GM21723 (cell line): ENCODE results near the gene ATOH8.

Experiments
- ATAC-seq: cut with Tn5 transposase; IDR thresholded peaks from one replicate; pipeline ENCODE4 v1.9.1; 2021; ENCODE audit warnings: mild to moderate bottlenecking, moderate library complexity; ENCODE audit not compliant: unreplicated experiment

Gene ATOH8

DNA sequence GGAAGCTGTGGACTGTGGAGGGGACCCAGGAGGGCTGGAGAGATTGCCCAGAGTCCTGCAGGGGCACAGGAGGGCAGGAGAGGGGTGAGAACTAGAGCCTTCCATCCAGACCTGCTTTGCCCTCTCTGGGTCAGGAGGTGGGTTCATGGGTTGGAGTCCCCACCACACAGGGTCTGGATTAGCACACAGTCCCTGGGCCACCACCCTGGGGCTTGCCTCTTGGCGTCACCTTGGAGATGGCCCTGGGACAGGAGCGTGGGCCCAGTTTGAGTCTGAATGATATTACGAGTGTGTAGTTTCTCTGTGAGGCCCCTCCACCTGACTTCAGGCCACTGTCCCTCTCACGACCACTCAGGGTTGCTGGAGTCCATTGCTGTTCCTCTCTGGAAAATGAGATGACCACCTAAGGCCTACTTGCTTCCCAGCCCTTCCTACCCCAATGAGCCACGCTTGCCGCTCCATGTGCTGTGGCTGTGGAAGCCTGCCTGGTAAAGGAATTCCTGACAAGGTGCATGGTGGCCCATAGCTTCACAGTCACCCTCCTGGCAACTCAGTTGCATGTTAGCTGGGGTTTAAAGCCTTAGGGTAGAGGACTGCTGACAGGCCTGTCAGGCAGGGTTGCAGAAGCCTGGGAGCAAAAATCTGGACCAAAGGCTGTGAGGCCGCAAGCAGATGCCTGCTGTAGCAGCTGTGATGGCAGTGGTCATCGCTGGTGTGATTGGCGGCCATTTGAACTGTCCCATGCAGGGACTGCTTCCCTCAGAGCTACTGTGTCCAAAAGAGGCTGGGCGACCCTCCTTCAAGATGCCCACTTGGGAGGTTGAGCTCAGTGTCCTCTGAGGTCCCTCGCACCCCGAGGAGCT, 14.2 kb downstream of the ATOH8 start:
- no peak for ATAC-seq

DNA sequence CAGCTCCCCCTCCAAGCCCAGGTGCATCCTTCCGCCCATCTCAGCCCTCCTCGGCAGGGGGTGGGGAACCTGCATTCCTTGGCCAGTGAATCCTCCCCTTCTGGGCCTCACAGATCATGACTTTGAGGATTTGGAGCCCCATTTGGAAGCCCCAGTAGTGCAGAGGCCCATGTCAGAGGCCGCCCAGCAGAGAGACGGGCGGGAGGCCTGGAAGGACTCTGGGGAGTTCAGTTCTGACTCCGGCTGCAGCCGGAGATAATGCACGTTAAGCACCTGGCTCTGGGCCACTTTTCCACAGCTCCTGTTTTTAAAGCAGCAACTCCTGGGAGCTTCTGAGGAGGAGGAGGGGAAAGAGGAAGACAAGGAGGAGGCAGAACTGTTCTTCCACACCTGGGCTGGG, 14.9 kb downstream of the ATOH8 start:
- no peak for ATAC-seq

DNA sequence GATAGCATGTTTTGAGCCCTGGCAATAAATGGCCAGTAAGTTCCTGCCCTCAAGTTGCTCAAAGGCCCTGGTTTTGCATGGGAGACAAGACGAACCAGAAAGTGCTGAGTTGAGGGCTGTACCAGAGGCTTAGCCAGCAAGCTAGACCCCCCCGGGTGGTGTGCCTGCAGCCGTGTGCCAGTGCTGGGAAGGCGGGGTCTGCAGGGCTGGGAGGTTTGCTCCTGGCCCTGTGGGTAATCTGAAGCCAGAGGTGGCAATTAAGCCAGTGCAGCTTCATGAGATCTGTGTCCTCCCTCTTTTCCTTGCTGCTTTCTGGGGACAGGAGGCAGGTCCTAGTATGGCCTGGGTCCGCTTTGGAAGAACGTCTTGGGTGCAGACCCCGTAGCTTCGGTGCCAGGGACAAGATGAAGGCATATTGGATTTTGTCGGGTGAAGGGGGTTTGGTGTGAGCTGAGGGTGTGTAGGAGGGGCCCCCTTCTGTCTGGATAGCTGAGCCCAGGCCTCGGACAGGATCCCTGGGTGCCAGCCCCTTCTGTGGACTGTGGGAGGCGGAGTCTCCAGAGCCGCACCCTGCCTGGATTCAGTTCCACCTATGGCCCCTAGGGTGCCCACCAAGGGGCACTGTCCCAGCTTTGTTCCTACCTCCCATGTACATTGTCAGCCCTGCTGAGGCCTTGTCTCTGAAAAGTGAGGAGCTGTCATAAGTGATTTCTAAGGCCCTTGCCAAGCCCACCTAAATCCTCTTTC, 15.6 kb downstream of the ATOH8 start:
- no peak for ATAC-seq

DNA sequence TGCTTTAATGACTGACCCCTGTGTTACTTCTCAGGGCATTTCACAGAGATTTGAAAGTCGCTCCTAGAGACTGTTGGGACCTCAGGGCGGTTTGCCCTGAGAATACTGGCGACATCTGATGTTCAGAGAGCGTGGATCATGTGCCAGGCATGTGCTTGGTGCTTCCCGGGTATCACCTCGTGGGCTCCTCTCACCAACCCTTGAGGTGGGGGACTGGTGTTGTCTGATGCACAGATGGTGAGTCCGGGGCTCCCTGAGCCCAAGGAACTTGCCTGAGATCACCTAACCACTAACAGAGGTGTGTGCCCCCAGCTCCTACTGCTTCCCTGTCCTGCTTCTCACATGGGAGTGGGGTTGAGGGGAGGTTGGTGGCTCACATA, 16.2 kb downstream of the ATOH8 start:
- ATAC-seq: no peak

DNA sequence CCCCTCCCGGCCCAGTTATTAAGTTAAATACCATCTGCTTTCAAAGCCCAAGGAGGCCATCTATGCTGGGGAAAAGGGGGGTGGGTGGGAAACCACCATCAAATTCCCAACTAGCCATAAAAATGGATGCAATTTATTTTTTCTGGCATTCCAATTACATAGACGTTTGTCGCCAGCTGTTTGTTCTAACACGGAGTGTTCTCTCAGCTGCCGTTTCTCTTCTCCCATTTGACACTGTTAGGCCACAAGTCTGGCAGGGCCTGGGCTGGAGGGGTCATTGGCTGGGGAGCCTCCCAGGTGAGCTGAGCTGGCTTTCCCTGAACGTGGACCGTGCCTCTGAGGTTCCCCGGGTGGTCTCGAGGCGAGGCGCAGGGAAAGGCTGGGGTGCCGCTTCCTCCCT, 16.6 kb downstream of the ATOH8 start:
- ATAC-seq: no peak

DNA sequence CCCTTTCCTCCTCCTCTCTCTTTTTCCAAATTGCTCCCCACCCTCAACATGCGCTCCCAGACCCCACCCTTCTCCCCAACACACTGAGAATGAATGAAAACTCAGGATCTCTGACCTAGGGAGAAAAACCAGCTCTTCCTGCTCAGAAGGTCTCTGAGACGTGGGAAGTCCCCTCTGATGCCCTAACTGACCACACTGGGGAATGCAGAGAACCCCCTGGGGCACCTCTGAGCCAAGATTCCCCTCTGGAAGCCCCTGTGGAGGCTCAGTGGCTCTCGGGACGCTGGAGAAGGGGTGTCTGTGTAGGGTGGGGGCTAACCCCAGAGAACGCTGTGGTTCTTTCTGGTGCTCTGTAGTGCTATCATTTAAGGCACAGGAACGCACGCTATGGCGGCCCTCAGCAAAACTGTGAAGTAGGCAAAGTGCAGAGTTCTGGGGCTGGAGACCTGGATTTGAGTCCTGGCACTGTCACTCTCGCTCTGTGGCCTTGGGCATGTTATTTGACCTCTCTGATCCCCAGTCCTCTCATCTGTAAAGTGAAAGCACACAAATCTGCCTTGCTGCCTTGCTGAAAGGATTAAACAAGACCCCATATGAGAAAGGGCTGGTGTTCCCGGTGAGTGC, 17.1 kb downstream of the ATOH8 start:
- no peak for ATAC-seq

DNA sequence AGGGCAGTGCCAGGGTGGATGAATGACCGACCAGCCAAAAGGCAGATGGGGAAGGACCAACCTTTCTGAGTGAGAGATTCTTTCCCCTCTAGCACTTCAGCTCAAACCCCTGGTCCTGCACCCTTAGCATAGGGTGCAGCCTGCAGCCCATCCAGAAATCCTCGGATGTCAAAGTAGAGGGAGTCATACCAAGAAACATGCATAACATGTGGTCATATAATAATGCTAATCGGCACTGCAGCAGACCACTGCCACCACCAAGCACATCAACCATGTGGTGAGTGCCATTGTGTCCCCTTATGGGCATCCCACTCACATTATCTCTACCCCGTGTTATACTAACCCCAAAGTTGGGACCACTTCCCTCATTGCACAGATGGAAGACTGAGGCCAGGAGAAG, 17.7 kb downstream of the ATOH8 start:
- no peak for ATAC-seq

DNA sequence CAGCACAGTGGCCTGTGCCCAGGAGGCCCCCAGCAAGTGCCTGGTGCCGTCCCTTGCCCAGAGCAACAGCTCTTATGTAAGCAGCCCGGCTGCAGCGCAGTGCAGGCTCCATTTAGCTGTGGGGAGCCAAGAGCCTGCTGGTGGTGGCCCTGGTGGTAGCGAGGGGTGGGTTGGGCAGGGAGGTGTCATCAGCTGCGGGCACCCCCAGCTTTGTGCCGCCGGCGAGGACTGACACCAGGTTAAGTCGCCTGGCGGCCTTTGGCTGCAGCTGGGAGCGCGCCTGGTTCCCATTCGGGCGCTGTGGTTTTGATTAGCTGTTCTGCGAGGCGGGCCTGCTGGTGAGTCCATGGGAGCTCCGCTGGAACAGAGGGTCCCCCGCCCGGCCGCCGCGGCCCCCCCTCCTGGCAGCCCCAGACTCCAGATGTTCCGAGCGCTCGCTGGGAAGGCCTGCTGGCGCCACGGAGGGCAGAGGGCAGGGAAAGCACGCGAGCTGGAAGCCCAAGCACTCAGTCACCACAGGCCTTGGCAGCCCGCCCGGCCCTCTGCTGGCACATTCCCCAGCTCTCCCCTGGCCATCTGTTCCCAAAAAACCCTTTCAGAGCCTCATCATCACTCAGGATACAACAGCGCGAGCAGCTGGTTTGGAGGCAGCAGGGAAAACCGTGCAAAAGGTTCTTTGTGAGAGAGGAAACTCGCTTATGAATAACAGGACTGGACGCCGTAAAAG, 18.4 kb downstream of the ATOH8 start:
- no peak for ATAC-seq

DNA sequence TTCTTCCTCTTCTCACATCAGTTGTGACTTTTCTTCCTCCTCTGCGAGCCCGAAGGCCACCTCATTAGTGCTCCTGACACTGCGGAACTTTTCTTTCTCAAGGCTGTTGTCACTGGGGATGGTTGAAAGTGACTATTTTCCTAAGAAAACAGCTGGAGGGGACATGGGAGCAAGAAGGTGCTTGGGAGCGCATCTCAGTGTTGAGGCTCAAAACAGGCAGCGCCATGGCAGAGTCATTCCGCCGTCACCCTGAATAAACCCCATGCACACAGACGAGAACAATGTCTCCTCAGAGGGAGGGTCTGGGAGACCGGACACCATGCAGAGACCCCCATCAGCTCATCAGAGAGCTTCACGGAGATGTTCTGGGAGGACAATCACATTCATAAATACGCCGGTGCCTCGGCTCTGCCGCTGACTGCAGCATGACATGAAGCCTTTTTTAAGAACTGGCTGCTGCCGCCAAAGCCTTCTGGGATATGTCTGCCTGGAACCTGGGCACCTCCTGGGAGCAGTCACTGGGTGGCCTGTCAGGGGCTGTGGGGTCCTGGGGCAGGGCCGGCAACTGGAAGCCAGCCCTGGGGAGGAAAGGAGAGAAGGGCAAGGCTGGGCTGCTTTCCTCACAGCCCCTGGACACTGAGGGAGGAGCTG, 19.2 kb downstream of the ATOH8 start:
- no peak for ATAC-seq

DNA sequence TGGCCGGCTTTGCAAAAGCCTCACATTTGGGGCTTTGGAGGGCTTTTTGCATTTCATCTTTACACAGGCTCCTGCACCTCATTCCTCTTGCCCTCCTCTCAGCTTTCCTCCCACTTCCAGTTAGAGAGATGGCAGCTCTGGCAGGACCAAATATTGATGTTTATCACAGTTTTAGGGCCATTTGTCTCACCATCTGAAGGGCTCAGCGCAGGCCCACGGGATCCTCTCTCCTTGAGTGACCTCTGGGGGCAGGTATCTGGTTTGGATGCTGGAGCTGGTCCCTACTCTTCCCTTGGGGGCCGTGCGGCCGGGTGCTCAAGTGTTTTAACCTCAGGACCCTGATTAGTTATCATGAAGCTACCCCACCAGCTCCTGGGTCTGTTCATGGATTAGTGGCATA, 19.9 kb downstream of the ATOH8 start:
- ATAC-seq: no peak

DNA sequence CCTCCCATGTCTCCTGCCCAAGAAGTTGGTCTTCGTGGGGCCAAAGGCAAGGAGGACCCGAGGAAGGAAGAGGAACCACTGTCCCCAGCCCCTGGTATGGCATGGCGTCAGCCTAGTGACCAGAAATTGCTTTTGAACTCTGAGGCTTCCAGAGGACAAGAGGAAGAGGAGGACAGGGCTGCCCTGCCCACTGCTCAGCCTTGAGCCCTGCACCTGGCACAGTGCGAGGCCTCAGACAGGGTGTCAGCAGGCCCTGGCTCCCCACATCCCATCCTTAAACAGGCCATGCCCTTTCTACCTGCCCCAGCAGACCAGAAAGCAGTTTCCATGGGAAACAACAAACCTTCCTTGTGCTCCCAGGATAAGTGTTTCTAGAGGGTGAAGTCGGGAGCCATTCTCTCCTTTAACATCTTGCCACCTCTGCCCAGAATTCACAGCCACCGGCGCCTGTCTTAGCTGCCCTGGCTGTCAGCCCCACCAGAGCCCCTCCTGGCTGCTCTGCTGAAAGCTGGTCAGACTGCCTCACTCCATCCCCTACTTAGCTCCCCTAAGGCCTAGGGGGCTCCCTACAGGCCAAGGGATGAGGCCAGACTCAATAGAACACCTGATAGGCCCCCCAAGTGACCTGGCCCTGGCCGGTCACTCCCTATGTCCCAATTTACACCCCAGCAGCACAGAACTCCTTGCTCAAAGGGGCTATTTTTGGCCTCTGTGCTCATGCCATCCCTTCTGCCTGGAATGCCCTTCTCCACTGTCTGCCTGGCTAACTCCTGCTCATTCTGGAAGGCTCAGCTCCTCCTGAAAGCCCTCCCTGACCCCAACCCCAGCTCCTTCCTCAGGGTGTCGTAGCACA, 20.6 kb downstream of the ATOH8 start:
- no peak for ATAC-seq

DNA sequence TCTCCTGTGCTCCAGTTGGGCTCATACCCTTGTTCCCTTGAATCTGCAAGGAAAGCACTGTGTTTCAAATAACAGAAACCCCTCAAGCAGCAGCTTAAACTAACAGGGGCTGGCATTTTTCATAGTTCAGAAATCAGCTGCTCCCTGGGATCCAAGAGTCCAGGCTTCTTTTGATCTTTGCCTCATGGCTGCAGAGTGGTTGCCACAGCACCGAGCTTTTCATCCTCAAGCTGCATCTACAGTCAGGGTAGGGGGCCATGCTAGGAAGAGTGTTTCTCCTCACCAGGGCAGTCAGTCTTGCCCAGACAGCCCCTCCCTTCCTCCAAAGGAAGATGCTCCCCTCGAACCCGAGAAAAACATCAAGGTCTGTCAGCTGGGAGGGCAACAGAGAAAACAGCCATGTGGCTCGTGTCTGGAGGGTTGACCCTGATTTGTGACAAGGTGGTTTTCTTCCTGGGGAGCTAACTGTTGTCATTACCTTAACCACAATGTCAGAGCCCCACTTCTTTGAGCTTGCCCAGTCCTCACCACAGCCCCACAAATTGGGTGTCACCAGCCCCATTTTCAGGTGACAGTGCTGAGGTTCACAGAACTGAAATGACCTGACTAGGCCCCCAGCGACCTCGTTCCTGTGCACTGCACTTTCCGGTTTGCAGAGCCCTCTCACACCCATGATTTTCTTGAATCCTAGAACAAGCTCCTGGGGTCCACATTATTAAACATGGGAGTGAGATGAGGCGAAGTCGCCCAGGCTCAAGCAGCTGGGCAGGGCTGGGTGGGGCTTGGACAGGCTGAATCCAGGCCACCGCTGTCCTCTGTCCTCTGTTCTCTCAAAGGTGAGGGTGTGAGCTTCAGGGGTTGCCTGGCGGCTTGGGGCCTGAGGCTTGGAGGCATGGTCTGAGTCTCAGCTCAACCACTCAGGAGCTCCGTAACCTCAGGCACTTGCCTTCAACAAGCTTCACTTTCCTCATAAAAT, 21.9 kb downstream of the ATOH8 start:
- ATAC-seq: no peak

DNA sequence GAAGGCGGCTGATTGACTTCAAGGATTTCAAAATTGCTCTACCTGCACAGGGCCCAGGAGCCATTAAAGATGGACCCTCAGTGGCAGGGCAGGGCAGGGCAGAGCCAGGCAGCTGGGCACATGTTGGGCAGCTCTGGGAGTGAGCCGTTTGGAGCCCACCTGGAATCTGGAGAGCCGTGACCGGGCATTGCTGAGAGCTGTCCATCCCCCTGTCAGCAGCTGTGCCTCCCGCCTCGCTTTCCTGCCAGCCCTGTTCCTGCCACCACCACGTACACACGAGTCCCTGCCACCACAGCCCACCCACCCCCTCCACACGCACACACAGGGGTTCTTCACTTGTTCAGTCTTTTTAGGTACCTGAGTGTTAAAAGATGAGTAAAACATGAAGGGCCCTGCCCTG, 22.9 kb downstream of the ATOH8 start:
- no peak for ATAC-seq

DNA sequence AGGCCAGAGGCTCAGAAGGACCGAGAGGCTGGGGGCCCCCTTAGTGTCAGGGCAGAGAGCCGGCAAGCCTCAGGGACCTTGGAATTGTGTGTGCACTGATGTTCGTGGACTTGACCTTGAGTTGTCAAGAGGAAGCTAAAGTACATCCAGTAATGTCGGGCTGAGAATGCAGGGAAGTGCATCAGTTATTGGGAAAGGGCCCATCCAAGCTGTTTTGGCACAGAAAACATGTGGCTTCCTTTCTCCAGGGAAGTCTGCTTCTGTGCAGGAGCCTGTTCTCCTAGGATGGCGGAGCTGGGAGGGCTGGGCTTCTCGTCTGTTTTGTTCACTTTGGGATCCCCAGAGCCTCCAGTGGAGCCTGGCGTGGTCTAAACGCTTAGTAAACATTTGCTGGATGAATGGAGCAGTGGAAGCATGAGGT, 23.7 kb downstream of the ATOH8 start:
- ATAC-seq: no peak

DNA sequence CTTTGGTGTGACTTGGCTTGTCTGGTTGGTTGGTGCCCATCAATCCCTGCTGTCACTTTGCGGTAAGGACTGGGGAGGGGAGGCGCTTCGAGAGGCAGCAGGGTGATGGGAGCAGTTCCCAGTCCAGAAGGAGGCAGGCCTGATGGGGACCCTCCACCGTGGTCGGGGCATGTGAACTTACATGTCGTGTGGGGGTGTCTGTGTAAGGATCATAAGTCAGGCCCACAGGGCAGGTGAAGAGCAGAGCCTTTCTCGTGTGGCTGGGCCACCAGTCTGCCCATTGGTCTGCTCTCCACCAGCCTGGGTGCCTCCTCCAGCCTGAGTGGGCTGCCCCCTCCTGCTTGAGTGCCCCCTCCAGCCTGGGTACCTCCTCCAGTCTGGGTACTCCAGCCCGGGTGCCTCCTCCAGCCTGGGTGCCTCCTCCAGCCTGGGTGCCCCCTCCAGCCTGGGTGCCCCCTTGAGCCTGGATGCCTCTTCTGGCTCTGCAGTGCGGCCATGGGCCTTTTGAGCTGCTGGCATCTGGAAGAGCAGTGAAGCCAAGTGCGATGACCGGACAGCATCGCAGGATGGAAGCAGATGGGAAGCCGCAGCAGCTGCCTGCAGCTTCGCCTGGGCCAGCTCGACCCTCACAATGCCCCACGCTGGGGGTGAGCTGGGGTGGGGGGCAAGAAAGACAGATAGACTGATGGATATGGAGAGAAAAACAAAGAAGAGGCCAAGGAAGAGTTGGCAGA, 25.0 kb downstream of the ATOH8 start:
- no peak for ATAC-seq

DNA sequence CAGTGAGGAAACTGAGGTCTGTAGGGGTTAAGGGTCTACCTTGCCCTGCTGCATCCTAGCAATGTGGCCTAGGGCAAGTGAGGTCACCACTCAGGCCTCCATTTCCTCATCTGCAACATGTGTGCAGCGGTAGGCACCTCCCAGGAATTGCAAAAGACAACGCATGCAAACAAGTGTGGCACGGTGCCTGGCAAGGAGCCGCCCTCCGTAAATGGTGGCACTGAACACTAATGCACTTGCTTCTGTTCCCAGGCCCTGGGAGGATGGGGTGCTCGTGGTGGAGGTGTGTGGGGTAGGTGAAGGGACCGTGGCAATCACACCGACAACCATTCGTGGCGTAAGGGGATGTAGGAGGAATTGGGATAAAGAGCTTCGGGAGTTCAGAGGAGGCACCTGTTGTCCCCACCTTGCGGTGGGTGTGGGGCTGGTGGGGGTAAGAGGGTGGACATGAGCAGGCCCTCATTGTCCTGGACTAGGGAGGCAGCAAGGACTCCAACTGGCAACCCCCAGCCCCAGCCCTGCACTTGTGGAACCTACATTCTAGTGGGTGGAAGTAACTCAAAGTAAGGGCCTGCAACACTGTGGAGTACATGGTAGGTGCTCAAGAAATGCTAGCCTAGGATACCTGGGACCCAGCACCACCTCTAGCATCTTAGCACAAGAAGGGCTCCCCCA, 26.0 kb downstream of the ATOH8 start:
- no peak for ATAC-seq

DNA sequence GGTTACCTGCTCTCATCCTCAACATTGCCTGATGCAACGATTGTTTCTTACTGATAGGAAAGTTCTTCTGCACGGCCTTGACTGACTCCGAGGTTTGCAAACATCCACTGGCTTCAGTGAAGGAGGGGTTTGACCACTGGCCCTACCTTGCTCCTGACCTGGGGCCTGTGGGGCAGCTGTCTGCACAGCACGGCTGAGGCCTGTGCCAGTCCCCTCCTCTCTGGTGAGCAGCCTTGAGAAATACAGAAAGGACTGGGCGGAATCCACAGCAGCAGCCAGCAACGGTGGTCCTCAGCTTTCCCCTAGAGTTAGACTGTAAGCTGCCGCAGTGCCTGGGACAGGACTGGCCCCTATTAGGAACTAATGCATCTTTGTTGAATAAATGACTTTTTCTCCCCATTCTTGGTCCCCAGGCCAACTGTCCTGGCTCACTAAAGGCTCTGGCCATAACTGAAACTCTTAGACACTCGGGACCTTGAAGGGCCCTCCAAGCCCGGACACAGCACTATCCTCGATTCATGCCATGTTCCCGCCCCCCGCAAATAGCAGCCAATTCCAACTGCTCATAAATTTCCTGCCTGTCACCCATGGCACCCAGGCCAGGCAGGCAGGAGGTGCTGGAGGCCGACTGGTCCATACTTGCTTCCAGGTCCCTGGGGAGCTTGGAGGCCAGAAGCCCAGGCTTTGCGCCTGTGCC, 26.7 kb downstream of the ATOH8 start:
- no peak for ATAC-seq
